Upper lobe of left lung (tissue), 6 donors: Measurements from ENCODE around the gene GLRX5. TPM values are rescaled to one million over a fixed set of nuclear protein-coding genes. Genes with fewer than 3 reads are reported as not detected.

ENCODE experiments used
- ATAC-seq, 2 donors: fragments of 200-7000 bp; cut with Tn5 transposase; one replicate each; pipeline ENCODE4 v1.9.1; 2022; ENCODE audit warnings: mild to moderate bottlenecking in 2 of 2, moderate library complexity in 2 of 2; ENCODE audit not compliant: low FRiP score in 2 of 2
- DNase-seq, 2 donors: peaks; one replicate each; pipeline ENCODE4 v3.0.0-alpha.2; 2019 to 2020
- H3K27ac ChIP-seq, 4 donors: fragments of 200-600 bp; sonication (generic); one replicate each; pipeline ENCODE4 v1.5.1; 2016 to 2019
- H3K27me3 ChIP-seq, 4 donors: fragments of 200-600 bp; sonication (generic); one replicate each; pipeline ENCODE4 v1.5.1; 2017 to 2019
- H3K36me3 ChIP-seq, 4 donors: fragments of 200-600 bp; sonication (generic); one replicate each; pipeline ENCODE4 v1.5.1; 2016 to 2019
- H3K4me1 ChIP-seq, 4 donors: fragments of 200-600 bp; sonication (generic); one replicate each; pipeline ENCODE4 v1.5.1; 2018 to 2019
- H3K4me3 ChIP-seq, 4 donors: fragments of 200-600 bp; sonication (generic); one replicate each; pipeline ENCODE4 v1.5.1; 2017 to 2019; ENCODE audit warnings: mild to moderate bottlenecking in 2 of 4, moderate library complexity in 1 of 4
- H3K9me3 ChIP-seq, 4 donors: fragments of 200-600 bp; sonication (generic); one replicate each; pipeline ENCODE4 v1.5.1; 2018 to 2019
- EP300 ChIP-seq, 4 donors: sonication (generic); formaldehyde crosslinking; IDR thresholded peaks; one replicate each; pipeline ENCODE4 v1.5.1; 2017; ENCODE audit warnings: antibody characterized with exemption in 4 of 4, control low read depth in 2 of 4
- POLR2A ChIP-seq, 4 donors: fragments of 450-650 bp; IDR thresholded peaks; one replicate each; pipeline ENCODE4 v1.5.1; 2016 to 2017; ENCODE audit warnings: antibody characterized with exemption in 4 of 4, mild to moderate bottlenecking in 2 of 4
- POLR2AphosphoS5 ChIP-seq, 2 donors: sonication (generic); formaldehyde crosslinking; IDR thresholded peaks; one replicate each; pipeline ENCODE4 v1.5.1; 2017; ENCODE audit warnings: antibody characterized with exemption in 2 of 2
- WGBS, 2 donors: methylation state at CpG; one replicate each; pipeline ENCODE4 v1.1.5; 2017 to 2018; 5-methylcytosine and 5-hydroxymethylcytosine counted together
- total RNA-seq, 6 donors: library from RNA; depleted of rRNA in 4 of 6; stranded (reverse); fragments of >200 nt in 4 of 6; gene quantifications; one replicate each; pipeline versions ENCODE4 v1.1.0 to v1.2.1, GENCODE V29; 2016 to 2021
- TF ChIP-seq, protein P1 (sequence below), 6 experiments: fragments of 450-650 bp in 4 of 6; fragments of 200-600 bp in 2 of 6; sonication (generic) in 2 of 6; IDR thresholded peaks; one replicate each; pipeline ENCODE4 v1.5.1; 2016 to 2019; ENCODE audit warnings: antibody characterized with exemption in 6 of 6
- donor health status: DM: no; HTN: no; CAD: no; lungs with moderate emphysema.
- donor health status: DM: no; HTN: yes; CAD: no; lungs with severe emphysema.

GLRX5 gene
- total RNA-seq, 6 donors from 2014 or later, result 12.6 to 34.8 (median 25.0) TPM

DNA sequence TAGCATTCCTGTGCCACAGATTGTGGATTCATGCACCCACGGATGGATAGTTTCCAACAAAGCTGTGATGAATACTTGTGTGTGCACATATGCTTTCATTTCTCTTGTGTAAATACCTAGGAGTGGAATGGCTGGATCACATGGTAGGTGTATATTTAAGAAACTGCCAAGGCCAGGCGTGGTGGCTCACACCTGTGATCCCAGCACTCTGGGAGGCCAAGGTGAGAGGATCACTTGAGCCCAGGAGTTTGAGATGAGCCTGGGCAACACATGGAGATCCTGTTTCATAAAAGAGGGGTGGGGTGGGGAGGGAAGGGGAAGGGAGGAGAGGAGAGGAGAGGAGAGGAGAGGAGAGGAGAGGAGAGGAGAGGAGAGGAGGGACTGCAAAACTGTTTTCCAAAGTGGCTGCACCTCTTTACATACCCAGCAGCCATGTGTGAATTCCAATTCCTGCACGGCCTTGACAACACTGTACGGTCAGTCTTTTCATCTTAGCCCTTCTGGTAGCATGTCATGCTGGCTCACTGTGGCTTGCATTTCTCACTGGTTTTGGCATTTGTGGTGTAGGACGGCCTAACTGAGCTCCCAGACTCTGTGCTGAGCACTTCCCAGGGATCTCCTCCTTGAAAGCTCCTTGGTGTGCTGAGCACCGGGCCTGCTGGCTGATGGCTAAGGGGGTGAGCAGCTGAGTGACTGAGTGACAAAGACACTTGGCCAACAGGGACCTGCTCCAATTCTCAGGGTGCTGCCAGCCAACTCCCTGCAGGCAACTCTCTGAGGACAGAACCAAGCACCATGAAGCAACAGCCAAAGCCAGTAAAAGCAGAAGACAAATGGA lies 46.3 kb upstream of the GLRX5 start:
- peak overlapping the region in 2 of 4 donors; percentile 14 to 35 for H3K27ac ChIP-seq
- TF ChIP-seq, protein P1, sequence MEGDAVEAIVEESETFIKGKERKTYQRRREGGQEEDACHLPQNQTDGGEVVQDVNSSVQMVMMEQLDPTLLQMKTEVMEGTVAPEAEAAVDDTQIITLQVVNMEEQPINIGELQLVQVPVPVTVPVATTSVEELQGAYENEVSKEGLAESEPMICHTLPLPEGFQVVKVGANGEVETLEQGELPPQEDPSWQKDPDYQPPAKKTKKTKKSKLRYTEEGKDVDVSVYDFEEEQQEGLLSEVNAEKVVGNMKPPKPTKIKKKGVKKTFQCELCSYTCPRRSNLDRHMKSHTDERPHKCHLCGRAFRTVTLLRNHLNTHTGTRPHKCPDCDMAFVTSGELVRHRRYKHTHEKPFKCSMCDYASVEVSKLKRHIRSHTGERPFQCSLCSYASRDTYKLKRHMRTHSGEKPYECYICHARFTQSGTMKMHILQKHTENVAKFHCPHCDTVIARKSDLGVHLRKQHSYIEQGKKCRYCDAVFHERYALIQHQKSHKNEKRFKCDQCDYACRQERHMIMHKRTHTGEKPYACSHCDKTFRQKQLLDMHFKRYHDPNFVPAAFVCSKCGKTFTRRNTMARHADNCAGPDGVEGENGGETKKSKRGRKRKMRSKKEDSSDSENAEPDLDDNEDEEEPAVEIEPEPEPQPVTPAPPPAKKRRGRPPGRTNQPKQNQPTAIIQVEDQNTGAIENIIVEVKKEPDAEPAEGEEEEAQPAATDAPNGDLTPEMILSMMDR (IDR thresholded peaks at IDR 0.05), result no peak
- no peak for DNase-seq
- H3K36me3 ChIP-seq, result no peaks in the 10 kb centered on the region
- no peaks in the 10 kb centered on the region for H3K9me3 ChIP-seq
- ATAC-seq, result no peak
- H3K4me1 ChIP-seq, result peaks cover 13 to 27% (median 27%) of the 10 kb centered on the region in 4 donors
- 74 to 82% methylated on average over 6 of the region's 6 CpGs for WGBS, 2 donors
- H3K4me3 ChIP-seq, result no peak overlapping the region
- H3K27me3 ChIP-seq, result no peaks in the 10 kb centered on the region

DNA sequence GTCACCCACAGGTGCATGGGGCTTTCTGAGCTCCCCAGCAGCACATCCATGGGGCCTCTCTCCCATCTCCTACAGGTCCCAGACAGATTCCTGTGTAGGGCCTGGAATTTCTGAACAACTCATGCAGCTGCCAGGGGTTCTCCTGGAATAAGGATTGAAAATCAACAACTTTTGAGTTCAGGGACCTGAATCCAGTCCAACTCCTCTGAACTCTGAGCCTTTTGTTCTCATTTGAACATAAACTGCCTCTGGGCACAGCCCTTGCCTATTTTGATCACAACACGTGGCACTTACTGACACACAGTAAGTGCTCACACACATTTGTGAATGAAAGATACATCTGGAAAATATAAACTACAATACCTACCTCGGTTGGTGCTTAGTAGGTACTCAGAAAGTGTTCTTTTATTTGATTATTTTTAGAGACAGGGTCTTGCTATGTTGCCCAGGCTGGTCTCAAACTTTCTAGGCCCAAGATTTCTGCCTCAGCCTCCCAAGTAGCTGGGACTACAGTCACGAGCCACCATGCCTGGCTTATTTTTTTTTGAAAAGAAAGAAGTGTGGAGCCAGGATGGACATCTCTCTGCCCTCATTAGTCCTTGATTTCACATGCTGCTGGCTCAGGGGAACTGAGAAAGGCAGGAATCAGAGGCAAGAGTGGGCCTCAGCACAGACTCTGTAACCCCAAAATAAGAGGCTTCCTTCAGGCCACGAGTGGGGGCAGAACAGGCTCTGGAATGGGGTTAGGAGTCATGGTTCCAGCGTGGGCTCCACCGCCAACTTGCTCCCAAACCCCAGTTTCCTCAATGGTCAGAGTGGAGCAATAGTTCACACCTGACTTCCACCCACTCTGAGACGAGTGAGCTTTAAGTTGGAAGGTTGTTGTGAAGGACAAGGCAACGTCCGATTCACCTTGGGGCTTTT lies 45.4 kb upstream of the GLRX5 start:
- H3K4me1 ChIP-seq, result peaks cover 11 to 21% (median 19%) of the 10 kb centered on the region in 4 donors
- H3K4me3 ChIP-seq, result no peak overlapping the region
- ATAC-seq (no peak), DNase-seq (no peak)
- 75 to 83% methylated on average over 8 to 9 of the region's 9 CpGs for WGBS, 2 donors
- no peaks in the 10 kb centered on the region for H3K36me3 ChIP-seq
- peak overlapping the region in 2 of 4 donors; percentile 35 to 46 for H3K27ac ChIP-seq
- no peaks in the 10 kb centered on the region for H3K9me3 ChIP-seq
- H3K27me3 ChIP-seq, result no peaks in the 10 kb centered on the region
- TF ChIP-seq, protein P1 (IDR thresholded peaks at IDR 0.05), result no peak

DNA sequence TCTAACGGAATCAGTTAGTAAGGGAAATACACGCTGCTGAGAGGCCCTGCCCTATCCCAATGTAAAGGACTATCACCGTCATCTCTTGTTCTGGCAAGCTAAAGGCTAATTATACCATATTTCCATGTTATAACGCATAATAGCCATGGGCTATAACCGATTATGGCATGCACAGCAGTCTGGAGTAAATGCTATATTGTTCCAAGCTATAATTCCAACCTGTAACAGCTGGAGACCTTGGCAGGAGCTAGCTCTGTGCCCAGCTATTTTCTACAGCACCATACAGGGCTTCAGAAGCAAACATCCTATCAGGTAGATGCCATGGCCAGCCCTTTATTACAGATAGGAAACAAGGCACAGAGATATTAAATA lies 44.7 kb upstream of the GLRX5 start:
- peaks cover 18 to 21% (median 19%) of the 10 kb centered on the region in 4 donors for H3K4me1 ChIP-seq
- TF ChIP-seq, protein P1 (IDR thresholded peaks at IDR 0.05), result no peak
- TF ChIP-seq POLR2A (IDR thresholded peaks at IDR 0.05) (no peak), EP300 (IDR thresholded peaks at IDR 0.05) (no peak), POLR2AphosphoS5 (IDR thresholded peaks at IDR 0.05) (no peak)
- H3K4me3 ChIP-seq, result no peak overlapping the region
- H3K36me3 ChIP-seq, result no peaks in the 10 kb centered on the region
- WGBS, 2 donors, result 94% methylated on average over 5 of the region's 5 CpGs
- no peak for ATAC-seq
- peak overlapping the region in 1 of 4 donors; percentile 8 for H3K27ac ChIP-seq
- no peaks in the 10 kb centered on the region for H3K9me3 ChIP-seq
- DNase-seq, result no peak
- no peaks in the 10 kb centered on the region for H3K27me3 ChIP-seq

DNA sequence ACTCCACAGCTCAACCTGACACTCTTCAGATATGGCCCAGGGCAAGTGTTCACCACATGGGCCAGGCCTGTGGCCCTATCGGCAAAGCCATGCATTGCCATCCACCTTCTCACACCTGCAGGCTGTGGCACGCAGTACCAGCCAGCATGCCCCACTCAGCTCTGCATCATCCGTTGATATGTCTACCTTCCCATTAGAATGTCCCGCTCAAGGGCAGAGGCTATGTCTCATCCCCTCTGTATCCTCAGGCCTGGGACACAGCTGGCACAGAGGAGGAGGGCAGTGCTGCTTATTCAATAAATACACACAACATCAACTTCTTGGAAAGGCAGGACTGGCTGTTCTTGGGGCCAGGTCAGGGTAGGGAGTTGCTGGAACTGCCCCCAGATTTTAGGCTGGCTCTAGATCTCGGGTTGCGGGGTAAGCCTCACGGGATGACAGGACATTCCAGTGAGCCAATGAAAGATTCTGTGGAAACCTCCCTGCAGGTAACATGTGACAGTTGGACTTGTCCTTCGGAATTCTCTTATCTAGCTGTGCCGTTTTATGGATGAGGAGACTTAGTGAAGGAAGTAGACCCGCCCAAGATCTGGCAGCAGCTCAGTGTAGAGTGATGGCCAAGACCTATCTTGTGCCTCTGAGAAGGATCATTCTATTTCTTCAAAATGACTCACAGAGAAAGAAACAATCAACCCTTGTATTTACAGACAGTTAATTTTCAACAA lies 44.0 kb upstream of the GLRX5 start:
- TF ChIP-seq EP300 (IDR thresholded peaks at IDR 0.05) (no peak), POLR2A (IDR thresholded peaks at IDR 0.05) (no peak), POLR2AphosphoS5 (IDR thresholded peaks at IDR 0.05) (no peak)
- TF ChIP-seq, protein P1 (IDR thresholded peaks at IDR 0.05), result no peak
- no peaks in the 10 kb centered on the region for H3K36me3 ChIP-seq
- ATAC-seq (peak; percentile 2 to 75), DNase-seq (no peak)
- H3K27me3 ChIP-seq, result no peaks in the 10 kb centered on the region
- WGBS, 2 donors, result 60 to 85% methylated on average over 5 to 10 of the region's 10 CpGs
- H3K27ac ChIP-seq, result peak overlapping the region in 1 of 4 donors; percentile 8
- H3K4me1 ChIP-seq, result peaks cover 26 to 29% (median 27%) of the 10 kb centered on the region in 4 donors
- H3K9me3 ChIP-seq, result no peaks in the 10 kb centered on the region
- no peak overlapping the region for H3K4me3 ChIP-seq
